BJ (cell line): ENCODE results near the gene RRP1B. TPM values are rescaled to one million over a fixed set of nuclear protein-coding genes. Genes with fewer than 3 reads are reported as not detected.
A peak's percentile ranks its signal among the peaks of the same experiment; 100 is the strongest.
"Not testable (repeated sequence)": the region's sequence is repeated elsewhere in the genome, so short reads cannot be mapped to it uniquely, and the experiment has no call there.

Source experiments
- CTCF ChIA-PET: fragments of 350-600 bp; formaldehyde crosslinking; extraction: SDS; loops from one replicate; lab custom pipeline; 2021; ENCODE audit warnings: antibody characterized with exemption, inconsistent platforms; lab: Yijun Ruan, JAX
- POLR2A ChIA-PET: fragments of 300-600 bp; sonication (Branson Sonifier 250); formaldehyde crosslinking; extraction: SDS; loops from one replicate; lab custom pipeline; 2021; ENCODE audit warnings: antibody characterized with exemption; lab: Charles Lee
- DNase-seq: peaks from one replicate; pipeline ENCODE4 v3.0.0-alpha.2; 2011; ENCODE audit warnings: low read depth
- H3K27me3 ChIP-seq: 2 replicates; pipeline ENCODE4 v1.6.0; 2011; ENCODE audit warnings: low read length; ENCODE audit not compliant: control insufficient read depth, insufficient read depth
- H3K36me3 ChIP-seq: 2 replicates; pipeline ENCODE4 v1.5.1; 2011; ENCODE audit warnings: low read length; ENCODE audit not compliant: control insufficient read depth, insufficient read depth
- H3K4me3 ChIP-seq: 2 replicates; pipeline ENCODE4 v1.5.1; 2011; ENCODE audit warnings: low read depth, mild to moderate bottlenecking, control low read depth, low read length
- CTCF ChIP-seq: IDR thresholded peaks from 2 replicates; pipeline ENCODE4 v1.5.1; 2011; ENCODE audit warnings: low read depth, mild to moderate bottlenecking, control low read depth, inconsistent platforms, low read length, moderate library complexity; ENCODE audit not compliant: insufficient read depth
- polyA minus RNA-seq: library from RNA; depleted of rRNA, polyadenylated mRNA; stranded (reverse); fragments of >200 nt; gene quantifications from 2 replicates; pipeline ENCODE4 v1.2.3, GENCODE V29; 2011; rRNA and poly(A)+ RNA removed
- polyA plus RNA-seq: library from polyadenylated mRNA; depleted of rRNA; stranded (reverse); fragments of >200 nt; gene quantifications from 2 replicates; pipeline ENCODE4 v1.2.3, GENCODE V29; 2011; rRNA removed

Gene RRP1B
- polyA plus RNA-seq (11.6 and 12.3 TPM in 2 replicates), polyA minus RNA-seq (10.9 and 12.3 TPM in 2 replicates)

- ChIA-PET POLR2A (no interaction called here), CTCF (no interaction called here)
- no peaks in the 10 kb centered on the region for H3K36me3 ChIP-seq
- DNase-seq: no peak
- H3K27me3 ChIP-seq: no peaks in the 10 kb centered on the region
- no peak for TF ChIP-seq CTCF
- peak within 1 kb of the TSS; percentile 61 for H3K4me3 ChIP-seq
Measured at GRCh38 chr21:43659136-43660000, at the start of gene RRP1B, which contains the start of gene HSF2BP. RRP1B (plus strand) TSS chr21:43659560; CDS start chr21:43659665, 105 bp downstream. HSF2BP (minus strand) TSS chr21:43659488; CDS start chr21:43658096, 1,392 bp downstream.

DNA sequence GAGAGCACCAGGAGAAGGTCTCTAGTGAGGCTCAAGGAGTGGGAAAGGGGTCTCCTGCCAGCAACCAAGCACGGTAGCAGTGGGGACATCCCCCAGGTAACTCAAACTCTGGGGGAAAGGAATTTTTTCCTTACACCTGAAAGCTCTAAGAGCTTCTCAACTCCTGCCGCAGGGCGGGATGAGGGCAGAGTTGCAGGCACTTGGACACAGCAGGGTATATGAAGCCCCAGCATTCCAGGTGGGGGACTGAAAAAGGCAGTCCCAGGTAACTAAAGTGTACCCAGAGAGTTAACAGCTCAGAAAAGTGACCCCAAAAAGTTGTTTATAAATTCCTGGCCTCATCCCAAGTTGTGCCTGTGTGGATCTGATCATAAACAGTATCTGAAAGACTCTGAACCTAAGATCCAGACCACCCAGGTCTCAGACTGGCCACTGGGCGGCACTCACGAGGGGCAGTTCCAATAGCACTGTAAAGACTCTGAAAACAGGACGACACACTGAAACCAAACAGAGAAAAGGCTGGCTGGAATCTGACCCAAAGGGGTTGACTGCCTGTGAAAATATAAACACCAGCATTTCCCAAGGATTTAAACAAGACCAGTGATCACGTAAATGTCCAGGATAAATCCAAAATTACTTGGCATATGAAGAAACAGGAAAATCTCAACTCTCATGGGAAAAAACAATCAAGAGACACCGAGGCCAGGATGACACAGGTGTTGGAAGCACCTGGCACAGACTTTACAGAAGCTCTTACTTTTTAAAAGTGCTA, 47.6 kb upstream of the RRP1B start:
- no peak for DNase-seq
- Histone ChIP-seq H3K4me3 (no peak overlapping the region), H3K27me3 (no peaks in the 10 kb centered on the region), H3K36me3 (no peaks in the 10 kb centered on the region)
- ChIA-PET POLR2A (no interaction called here), CTCF (interaction anchor here (0.7 to 1.5 kb wide), 9 partner anchors 9 to 34 kb away, joined by 3 to 10 read pairs (median 5); no protein-coding TSS in a partner anchor)
- peak; percentile 80 for TF ChIP-seq CTCF

GRCh38 chr21:43613755-43614638, 45.4 kb upstream of the RRP1B start:
- ChIA-PET CTCF (interaction anchor here (1.3 to 1.6 kb wide), 2 partner anchors 12 to 31 kb away, joined by 4 to 10 read pairs; no protein-coding TSS in a partner anchor), POLR2A (interaction anchor here (0.6 kb wide), 1 partner anchor 258 kb away, joined by 5 read pairs; no protein-coding TSS in a partner anchor)
- DNase-seq: no peak

DNA sequence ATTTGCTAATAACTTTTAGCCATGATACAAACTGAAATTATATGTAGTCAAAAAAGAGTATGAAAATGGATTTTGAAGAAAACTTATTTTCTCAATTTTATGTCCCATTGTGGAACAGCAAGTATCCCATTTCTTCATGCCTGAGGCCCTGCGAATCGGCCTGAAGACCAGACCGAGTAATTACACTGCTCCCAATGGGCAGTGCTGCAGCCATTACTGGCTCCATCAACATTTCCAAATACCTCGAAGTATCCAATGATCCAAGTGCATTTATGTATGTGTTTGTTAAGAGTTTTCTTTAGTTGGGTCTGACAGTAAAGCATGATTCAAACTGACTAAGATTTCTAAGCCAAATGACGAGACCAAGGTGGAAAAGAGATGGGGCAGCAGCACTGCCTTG, 44.5 kb upstream of the RRP1B start:
- no peaks in the 10 kb centered on the region for H3K27me3 ChIP-seq
- H3K4me3 ChIP-seq: no peak overlapping the region
- CTCF ChIA-PET: no interaction called here
- TF ChIP-seq CTCF: no peak
- H3K36me3 ChIP-seq: no peaks in the 10 kb centered on the region
- DNase-seq: no peak
- POLR2A ChIA-PET: interaction anchor here (0.6 kb wide), 1 partner anchor 259 kb away, joined by 5 read pairs; no protein-coding TSS in a partner anchor

More at GRCh38 chr21:43613755-43614638, 45.4 kb upstream of the RRP1B start:
- TF ChIP-seq CTCF: no peak
- Histone ChIP-seq H3K4me3 (no peak overlapping the region), H3K27me3 (no peaks in the 10 kb centered on the region), H3K36me3 (no peaks in the 10 kb centered on the region)

GRCh38 chr21:43616861-43617260, 42.5 kb upstream of the RRP1B start:
- H3K36me3 ChIP-seq, CTCF ChIA-PET, POLR2A ChIA-PET, H3K4me3 ChIP-seq, DNase-seq, H3K27me3 ChIP-seq: not testable (repeated sequence)
